ENCODE data around the gene PDSS1. TPM values are rescaled to one million over a fixed set of nuclear protein-coding genes. Genes with fewer than 3 reads are reported as not detected.

Gene PDSS1
- total and polyA plus RNA-seq, 10 donors: 2.9 to 8.4 (median 7.3) TPM

GRCh38 chr10:26733750-26734568 lies 36.5 kb downstream of the PDSS1 start:
- intact Hi-C loops (cut with DNase I; ENCODE audit: low total_unique reads): no loop called here
- H3K27ac ChIP-seq: no peak overlapping the region
- 92 to 95% (median 94%) methylated on average over 11 to 14 of the region's 14 CpGs for WGBS, 5 donors
- peaks cover 0 to 24% (median 6%) of the 10 kb centered on the region in 6 donors for H3K4me1 ChIP-seq
- H3K36me3 ChIP-seq: peaks cover 0 to 85% (median 8%) of the 10 kb centered on the region in 6 donors
- no peaks in the 10 kb centered on the region for H3K9me3 ChIP-seq
- no peak for DNase-seq
- TF ChIP-seq, protein P1, sequence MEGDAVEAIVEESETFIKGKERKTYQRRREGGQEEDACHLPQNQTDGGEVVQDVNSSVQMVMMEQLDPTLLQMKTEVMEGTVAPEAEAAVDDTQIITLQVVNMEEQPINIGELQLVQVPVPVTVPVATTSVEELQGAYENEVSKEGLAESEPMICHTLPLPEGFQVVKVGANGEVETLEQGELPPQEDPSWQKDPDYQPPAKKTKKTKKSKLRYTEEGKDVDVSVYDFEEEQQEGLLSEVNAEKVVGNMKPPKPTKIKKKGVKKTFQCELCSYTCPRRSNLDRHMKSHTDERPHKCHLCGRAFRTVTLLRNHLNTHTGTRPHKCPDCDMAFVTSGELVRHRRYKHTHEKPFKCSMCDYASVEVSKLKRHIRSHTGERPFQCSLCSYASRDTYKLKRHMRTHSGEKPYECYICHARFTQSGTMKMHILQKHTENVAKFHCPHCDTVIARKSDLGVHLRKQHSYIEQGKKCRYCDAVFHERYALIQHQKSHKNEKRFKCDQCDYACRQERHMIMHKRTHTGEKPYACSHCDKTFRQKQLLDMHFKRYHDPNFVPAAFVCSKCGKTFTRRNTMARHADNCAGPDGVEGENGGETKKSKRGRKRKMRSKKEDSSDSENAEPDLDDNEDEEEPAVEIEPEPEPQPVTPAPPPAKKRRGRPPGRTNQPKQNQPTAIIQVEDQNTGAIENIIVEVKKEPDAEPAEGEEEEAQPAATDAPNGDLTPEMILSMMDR (IDR thresholded peaks at IDR 0.05 in 8 of 11, conservative IDR thresholded peaks at IDR 0.05 in 3 of 11): no peak
- TF ChIP-seq POLR2AphosphoS5 (IDR thresholded peaks at IDR 0.05) (peak in 1 of 3 donors; percentile 12), POLR2A (IDR thresholded peaks at IDR 0.05) (no peak)
- H3K4me3 ChIP-seq: no peak overlapping the region
- no peaks in the 10 kb centered on the region for H3K27me3 ChIP-seq (replicated peaks in 1 of 7)

DNA sequence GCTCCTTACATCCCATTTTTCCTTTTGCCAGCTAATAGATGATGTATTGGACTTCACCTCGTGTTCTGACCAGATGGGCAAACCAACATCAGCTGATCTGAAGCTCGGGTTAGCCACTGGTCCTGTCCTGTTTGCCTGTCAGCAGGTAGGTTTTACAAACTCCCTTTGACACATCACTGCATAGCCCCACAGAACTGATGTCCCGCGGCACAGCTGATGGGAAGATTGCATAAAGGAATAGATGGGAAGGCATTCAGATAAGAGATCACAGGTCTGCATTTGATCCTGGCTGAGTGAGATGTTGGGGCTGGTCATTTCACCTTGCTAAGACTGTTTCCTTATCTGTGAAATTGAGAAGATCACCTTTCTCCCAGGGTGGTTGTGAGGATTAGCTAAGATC lies 37.9 kb downstream of the PDSS1 start:
- Histone ChIP-seq H3K36me3 (peaks cover 0 to 89% (median 8%) of the 10 kb centered on the region in 6 donors), H3K4me1 (peaks cover 0 to 39% (median 12%) of the 10 kb centered on the region in 6 donors), H3K27ac (no peak overlapping the region), H3K4me3 (no peak overlapping the region), H3K27me3 (replicated peaks in 1 of 7) (no peaks in the 10 kb centered on the region), H3K9me3 (no peaks in the 10 kb centered on the region)
- 92 to 98% (median 97%) methylated on average over 4 of the region's 4 CpGs for WGBS, 5 donors
- TF ChIP-seq POLR2A (IDR thresholded peaks at IDR 0.05) (no peak), POLR2AphosphoS5 (IDR thresholded peaks at IDR 0.05) (no peak)
- TF ChIP-seq, protein P1 (IDR thresholded peaks at IDR 0.05 in 8 of 11, conservative IDR thresholded peaks at IDR 0.05 in 3 of 11): no peak
- DNase-seq: no peak
- intact Hi-C loops (cut with DNase I; ENCODE audit: low total_unique reads): no loop called here

- H3K27me3 ChIP-seq (replicated peaks in 1 of 7): no peaks in the 10 kb centered on the region
- intact Hi-C loops (cut with DNase I; ENCODE audit: low total_unique reads): no loop called here
- DNase-seq: no peak
- H3K4me1 ChIP-seq: peaks cover 0 to 40% (median 12%) of the 10 kb centered on the region in 6 donors
- TF ChIP-seq POLR2A (IDR thresholded peaks at IDR 0.05): no peak
- peak in 1 of 3 donors; percentile 52 for TF ChIP-seq POLR2AphosphoS5 (IDR thresholded peaks at IDR 0.05)
- peak overlapping the region in 7 of 8 donors; percentile 12 to 70 (median 37) for H3K27ac ChIP-seq
- no peaks in the 10 kb centered on the region for H3K9me3 ChIP-seq
- H3K4me3 ChIP-seq: no peak overlapping the region
- H3K36me3 ChIP-seq: peaks cover 0 to 89% (median 9%) of the 10 kb centered on the region in 6 donors
- WGBS, 5 donors: 27 to 54% (median 43%) methylated on average over 1 of the region's 1 CpG
Observed at GRCh38 chr10:26737730-26738129, 40.2 kb downstream of the PDSS1 start.

- Histone ChIP-seq H3K27me3 (replicated peaks in 1 of 7) (no peaks in the 10 kb centered on the region), H3K4me3 (no peak overlapping the region), H3K27ac (peak overlapping the region in 6 of 8 donors; percentile 23 to 70 (median 50)), H3K4me1 (peaks cover 0 to 44% (median 12%) of the 10 kb centered on the region in 6 donors), H3K9me3 (no peaks in the 10 kb centered on the region), H3K36me3 (peaks cover 0 to 89% (median 12%) of the 10 kb centered on the region in 6 donors)
- DNase-seq: no peak
- TF ChIP-seq, protein P1 (IDR thresholded peaks at IDR 0.05 in 8 of 11, conservative IDR thresholded peaks at IDR 0.05 in 3 of 11): no peak
- 78 to 85% (median 83%) methylated on average over 5 of the region's 5 CpGs for WGBS, 5 donors
- intact Hi-C loops (cut with DNase I; ENCODE audit: low total_unique reads): no loop called here
Observed at GRCh38 chr10:26738301-26738911, 40.9 kb downstream of the PDSS1 start.

All from spleen (tissue), 11 donors.